Occipital lobe (tissue), 2 donors: Measurements from ENCODE around the gene MVB12A. TPM values are rescaled to one million over a fixed set of nuclear protein-coding genes. Genes with fewer than 3 reads are reported as not detected.

Source experiments
- DNase-seq: peaks from one replicate; lab custom pipeline; 2025; lab: John Stamatoyannopoulos, UW
- total RNA-seq: library from RNA; depleted of rRNA; stranded (reverse); fragments of >200 nt; gene quantifications from one replicate; pipeline ENCODE4 v1.2.3, GENCODE V29; 2014

MVB12A gene
- total RNA-seq, 1 donor from 2014 or later, result 19.3 TPM

DNA sequence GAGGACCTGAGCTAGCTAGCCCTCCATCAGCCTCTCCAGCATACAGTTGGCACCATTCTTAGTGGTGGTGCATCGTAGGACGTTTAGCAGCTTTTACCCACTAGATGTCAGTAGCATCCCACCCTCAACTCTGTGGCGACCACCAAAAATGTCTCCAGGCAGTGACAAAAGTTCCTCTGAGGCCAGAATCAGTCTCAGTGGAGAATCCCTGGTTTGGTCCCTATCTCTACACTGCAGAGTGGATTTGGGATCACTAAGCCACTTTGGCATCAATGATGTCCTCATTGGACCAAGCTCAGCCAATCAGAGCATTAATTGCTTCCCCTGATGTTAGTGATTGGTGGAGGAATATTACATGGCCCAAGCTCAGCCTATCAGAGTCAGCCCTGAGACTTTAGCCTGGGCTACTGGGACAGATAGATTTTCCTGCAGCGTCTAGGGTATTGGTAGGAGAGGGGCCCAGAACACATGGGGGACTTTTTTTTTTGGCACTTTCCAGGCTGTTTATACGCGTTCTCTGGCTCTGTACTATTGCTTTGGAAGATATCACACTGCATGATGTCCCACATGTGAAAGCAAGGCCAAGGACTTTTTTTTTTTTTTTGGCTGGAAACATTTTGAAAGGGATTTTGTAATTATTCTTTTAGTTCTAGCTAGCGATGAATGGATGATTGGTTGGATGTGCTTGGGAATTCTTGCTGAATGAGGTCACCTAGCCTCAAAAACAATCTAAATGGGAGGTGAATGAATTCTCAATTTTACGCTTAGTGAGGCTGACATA is 21.6 kb downstream of the MVB12A start:
- no peak for DNase-seq

DNA sequence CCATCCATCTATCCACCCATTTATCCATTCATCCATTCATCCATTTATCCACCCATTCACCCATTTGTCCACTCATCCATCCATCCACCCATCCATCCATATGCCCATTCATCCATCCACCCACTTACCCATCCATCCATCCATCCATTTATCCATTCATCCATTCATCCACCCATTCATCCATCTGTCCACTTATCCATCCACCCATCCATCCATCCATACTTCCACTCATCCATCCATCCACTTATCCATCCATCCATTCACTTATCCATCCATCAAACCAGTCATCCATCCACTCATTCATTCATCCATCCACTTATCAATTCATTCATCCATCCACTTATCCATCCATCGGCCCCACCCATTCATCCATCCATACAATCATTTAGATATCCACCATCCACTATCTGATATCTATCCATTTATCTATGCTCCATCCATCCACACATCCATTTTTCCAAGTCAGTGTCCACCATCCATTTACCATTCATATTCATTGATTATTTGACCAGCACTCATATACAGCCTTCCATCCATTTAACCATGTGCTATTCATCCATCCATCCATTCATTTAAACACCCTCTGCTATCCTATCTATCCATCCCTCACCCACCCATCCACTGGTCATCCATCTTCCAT is 25.8 kb downstream of the MVB12A start:
- no peak for DNase-seq

GRCh38 chr19:17447704-17448130 is 27.9 kb downstream of the MVB12A start:
- no peak for DNase-seq

- no peak for DNase-seq
Observed at GRCh38 chr19:17448131-17448967, 28.5 kb downstream of the MVB12A start, which contains the start of gene TMEM221. TSS of gene TMEM221 (minus strand) at chr19:17448668. CDS start at chr19:17448462, 206 bp downstream.

- no peak for DNase-seq
Observed at GRCh38 chr19:17450264-17451075, 30.6 kb downstream of the MVB12A start.

- DNase-seq, result no peak
Observed at GRCh38 chr19:17451820-17452219, 32.0 kb downstream of the MVB12A start.

- DNase-seq, result no peak
Observed at GRCh38 chr19:17454576-17455071, 34.8 kb downstream of the MVB12A start.

DNA sequence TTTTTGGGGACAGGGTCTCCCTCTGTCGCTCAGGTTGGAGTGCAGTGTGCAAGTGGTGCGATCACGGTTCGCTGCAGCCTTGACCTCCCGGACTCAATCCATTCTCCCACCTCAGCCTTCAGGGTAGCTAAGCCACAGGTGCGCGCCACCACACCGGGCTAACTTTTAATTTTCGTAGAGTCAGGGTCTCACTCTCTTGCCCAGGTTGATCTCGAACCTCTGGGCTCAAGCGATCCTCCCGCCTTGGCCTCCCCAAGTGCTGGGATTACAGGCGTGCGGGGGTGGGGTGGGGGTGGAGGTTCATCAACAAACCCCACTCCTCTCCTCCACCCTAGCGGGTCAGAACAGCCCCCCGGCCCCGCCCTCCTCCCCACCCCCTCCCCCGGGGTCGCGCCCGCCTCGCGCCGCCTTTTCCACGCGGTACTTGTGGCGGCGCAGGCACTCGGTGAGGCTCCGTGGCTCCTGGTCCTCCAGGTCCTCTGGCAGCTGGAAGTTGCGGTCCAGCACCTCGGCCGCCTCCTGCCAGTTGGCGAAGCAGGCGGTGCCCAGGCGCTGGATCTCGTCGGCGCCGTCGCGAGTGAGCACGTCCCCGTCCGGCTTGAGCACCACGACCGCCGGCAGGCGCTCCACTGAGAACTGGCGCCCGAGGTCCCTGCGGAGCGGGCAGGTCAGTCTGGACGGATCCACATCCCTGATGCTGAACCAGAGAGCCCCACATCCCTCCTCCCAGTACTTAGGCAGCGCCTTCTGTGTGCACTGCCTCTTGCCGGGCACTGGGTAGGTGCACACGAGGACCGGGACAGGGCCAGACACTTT is 35.7 kb downstream of the MVB12A start:
- DNase-seq, result no peak

DNA sequence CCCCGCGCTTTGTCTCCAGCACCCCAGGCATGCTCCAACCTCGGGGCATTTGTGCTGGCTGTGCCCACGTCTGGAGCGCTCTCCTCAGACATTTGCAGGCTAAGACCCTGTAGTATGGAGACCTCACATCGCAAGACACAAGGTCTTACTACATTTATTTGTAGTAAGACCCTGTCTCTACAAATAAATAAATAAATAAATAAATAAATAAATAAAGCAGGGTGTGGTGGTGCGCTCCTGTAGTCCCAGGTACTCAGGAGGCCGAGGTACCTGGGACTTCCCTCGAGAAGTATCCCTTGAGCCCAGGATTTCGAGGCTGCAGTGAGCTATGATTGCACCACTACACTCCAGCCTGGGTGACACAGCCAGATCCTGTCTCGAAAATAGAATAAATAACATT is 36.3 kb downstream of the MVB12A start:
- no peak for DNase-seq

GRCh38 chr19:17457616-17458015 is 37.8 kb downstream of the MVB12A start:
- DNase-seq, result no peak

DNA sequence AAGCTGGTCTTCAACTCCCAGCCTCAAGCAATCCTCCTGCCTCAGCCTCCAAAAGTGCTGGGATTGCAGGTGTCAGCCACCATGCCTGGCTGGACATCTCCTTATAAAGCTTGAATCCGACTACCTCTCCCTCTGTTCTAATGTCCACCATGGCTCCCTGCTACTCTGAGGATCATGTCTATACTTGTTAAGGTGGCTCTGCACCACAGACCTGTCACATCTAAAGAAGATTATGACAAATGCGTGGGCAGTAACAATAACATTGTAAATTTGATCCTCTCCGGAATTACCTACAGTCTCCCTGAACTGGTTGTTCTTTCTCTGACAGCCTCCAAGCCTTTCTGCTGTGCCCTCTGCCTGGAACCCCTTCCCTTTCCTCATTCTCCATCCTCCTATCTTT is 39.1 kb downstream of the MVB12A start:
- no peak for DNase-seq

DNA sequence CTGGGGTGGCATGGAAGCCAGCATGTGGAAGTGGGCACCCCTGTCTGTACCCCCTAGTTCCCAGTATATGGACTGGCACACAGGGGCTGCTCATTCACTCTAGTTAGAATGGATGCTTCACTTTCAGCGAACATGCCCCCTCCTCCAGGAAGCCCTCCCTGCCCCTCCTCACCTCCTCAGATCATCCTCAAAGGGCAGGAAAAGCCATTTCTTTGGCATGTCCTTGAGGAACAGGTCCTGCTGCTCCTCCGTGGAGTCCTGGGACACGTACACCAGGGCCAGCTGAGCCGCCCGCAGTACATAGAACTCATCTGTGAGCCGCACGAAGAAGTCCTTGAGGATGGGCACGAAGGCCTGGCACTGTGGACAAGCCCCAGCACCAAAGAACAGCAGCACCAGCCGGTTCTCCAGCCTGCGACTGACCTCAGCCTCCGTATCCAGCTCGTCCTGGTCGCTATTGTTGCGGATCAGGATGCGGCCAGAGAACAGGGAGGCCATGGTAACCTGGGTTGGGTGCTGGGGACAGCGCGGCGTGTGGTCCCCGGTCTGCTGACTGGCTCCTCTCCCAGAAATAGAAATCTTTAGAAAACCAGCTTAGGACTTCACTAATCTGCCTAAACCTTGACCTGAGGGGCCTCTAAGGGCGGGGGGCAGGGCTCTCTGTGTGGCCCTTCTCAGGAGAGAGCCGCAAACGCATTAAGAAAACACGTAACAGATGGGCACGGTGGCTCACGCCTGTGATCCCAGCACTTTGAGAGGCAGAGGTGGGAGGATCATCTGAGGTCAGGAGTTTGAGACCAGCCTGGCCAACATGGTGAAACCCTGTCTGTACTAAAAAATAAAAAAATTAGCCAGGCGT is 40.8 kb downstream of the MVB12A start, which contains the start of gene NXNL1:
TSS of gene NXNL1 (minus strand) at position 555 of the 859 bp plus-strand sequence. CDS start at position 498, 57 bp downstream.
- no peak for DNase-seq

GRCh38 chr19:17466487-17466850 is 46.6 kb downstream of the MVB12A start:
- DNase-seq, result no peak

DNA sequence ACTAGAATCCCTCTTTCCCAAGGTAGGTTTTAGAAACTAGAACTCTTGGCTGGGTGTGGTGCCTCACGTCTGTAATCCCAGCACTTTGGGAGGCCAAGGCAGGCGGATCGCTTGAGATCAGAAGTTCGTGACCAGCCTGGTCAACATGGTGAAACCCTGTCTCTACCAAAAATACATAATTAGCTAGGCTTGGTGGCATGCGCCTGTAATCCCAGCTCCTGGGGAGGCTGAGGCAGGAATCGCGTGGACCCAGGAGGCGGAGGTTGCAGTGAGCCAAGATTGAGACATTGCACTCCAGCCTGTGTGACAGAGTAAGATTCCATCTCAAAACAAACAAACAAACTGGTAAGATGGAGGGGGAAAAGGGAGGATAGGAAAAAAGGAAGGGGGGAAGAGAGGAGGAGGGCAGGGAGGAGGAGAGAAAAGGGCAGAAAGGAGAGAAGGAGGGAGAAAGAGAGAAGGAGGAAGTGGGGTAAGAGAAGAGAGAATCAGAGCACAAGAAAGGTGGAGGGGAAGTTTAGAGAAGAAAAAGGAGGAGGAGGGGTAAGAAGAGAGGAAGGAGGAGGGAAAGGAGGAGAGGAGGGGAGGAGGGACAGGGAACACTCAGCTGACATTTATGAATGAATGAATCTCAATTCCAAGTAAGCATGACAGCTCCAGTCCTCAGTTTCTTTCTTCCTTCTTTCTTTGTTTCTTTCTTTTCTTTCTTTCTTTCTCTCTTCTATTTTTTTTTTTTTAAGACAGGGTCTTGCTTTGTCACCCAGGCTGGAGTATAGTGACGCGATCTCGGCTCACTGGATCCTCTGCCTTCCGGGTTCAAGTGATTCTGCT is 47.8 kb downstream of the MVB12A start:
- no peak for DNase-seq

DNA sequence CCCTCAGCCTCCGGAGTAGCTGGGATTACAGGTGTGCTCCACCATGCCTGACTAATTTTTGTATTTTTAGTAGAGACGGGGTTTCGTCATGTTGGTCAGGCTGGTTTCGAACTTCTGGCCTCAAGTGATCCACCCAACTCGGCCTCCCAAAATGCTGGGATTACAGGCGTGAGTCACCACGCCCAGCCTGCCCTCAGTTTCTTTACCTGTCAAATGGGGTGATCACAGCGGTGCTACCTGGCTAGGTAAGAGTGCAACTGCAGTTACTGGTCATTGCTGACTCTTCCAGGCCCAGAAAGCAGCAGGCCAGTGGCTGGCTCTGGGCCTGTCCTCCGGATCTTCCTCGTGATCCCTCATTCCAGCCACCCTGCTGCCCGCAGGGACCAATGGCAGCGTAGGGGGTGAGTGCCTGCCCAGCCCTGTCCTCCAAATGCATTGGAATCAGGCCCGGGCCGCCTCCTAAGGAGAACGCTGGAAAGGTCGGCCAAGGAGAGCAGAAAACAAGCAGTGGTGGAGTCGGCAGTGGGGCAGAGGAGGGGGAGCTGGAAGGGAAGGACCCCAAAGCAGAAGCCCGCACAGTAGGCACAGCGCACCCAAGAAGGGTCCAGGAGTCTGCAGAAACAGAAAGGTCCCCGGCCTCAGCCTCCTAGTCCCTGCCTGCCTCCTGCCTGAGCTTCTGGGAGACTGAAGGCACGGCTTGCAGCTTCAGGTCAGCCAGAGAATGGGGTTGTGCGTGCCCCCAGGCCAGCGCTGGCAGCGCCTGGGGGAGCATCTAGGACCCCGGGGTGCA is 48.6 kb downstream of the MVB12A start:
- no peak for DNase-seq

DNA sequence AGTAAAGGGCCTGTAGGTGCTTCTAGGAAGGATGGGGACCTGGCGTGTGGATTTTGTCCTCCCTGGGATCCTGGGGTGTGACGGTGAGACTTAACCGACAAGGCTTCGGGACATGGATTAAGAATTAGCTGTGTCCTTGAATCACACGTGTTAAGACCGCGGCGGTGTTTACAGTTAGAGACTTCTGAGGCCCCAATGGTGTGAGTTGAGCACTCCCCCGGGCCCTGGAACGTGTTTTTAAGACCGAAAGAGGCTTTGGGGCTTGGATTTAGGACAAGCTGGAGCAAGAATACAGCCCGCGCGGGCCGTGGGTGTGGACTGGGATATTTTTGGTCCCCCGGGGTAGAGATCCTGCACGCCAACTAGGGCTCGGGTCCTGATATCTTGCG is 49.2 kb downstream of the MVB12A start:
- no peak for DNase-seq

DNA sequence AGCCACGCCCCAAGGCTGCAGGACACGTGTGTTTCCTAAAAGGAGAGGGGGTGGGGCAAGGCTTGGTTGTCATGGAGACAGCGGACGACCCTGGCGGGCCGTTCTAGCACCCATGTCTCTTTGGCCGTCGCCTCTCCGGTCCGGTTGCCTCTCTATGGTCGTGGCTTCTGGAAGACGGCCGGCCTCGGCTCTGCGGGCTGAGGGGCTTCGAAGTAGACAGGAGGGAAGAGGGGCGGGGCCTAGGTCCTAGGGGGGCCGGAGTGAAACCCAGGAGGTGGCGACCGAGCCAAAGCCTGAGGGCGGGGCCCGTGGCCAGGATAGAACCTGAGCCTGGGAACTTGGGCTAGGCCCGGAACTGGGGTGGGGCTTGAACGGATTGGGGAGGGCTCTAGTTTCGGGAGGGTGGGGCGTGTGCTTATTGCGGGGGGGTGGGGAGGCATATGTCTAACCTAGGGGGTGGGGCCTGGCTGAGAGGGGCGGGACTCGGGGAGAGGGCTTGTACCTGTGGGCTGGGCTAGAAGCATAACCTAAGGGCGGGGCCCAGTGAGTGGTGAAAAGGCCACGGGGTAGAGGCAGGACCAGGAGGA is 49.7 kb downstream of the MVB12A start:
- DNase-seq, result peak; percentile 97
